Spleen (tissue), 11 donors: ENCODE results near the gene GABRB1. TPM values are rescaled to one million over a fixed set of nuclear protein-coding genes. Genes with fewer than 3 reads are reported as not detected.

Experiments
- DNase-seq: peaks from one replicate; pipeline ENCODE4 v3.0.0-alpha.2; 2020
- H3K27ac ChIP-seq, 8 donors: fragments of 200-600 bp; sonication (generic) in 7 of 8; 1 replicate in 4 of 8; 2 replicates in 4 of 8; pipeline versions ENCODE4 v1.5.0 to v1.8.0; 2016 to 2021; ENCODE audit warnings: inconsistent platforms in 4 of 8, mild to moderate bottlenecking in 4 of 8, moderate library complexity in 1 of 8
- H3K27me3 ChIP-seq, 7 donors: fragments of 200-600 bp; sonication (generic) in 6 of 7; replicated peaks in 1 of 7; 1 replicate in 4 of 7; 2 replicates in 3 of 7; pipeline versions ENCODE4 v1.5.0 to v1.8.0; 2016 to 2021; ENCODE audit warnings: inconsistent platforms in 3 of 7, mild to moderate bottlenecking in 1 of 7
- H3K36me3 ChIP-seq, 6 donors: fragments of 200-600 bp; sonication (generic) in 5 of 6; 1 replicate in 4 of 6; 2 replicates in 2 of 6; pipeline versions ENCODE4 v1.5.0 to v1.8.0; 2016 to 2021; ENCODE audit warnings: inconsistent platforms in 2 of 6
- H3K4me1 ChIP-seq, 6 donors: fragments of 200-600 bp; sonication (generic) in 5 of 6; 1 replicate in 3 of 6; 2 replicates in 3 of 6; pipeline versions ENCODE4 v1.5.0 to v1.8.0; 2016 to 2021; ENCODE audit warnings: inconsistent platforms in 3 of 6
- H3K4me3 ChIP-seq, 8 donors: fragments of 200-600 bp; sonication (generic) in 7 of 8; 1 replicate in 4 of 8; 2 replicates in 4 of 8; pipeline versions ENCODE4 v1.5.0 to v1.8.0; 2016 to 2021; ENCODE audit warnings: inconsistent platforms in 4 of 8, mild to moderate bottlenecking in 4 of 8, moderate library complexity in 2 of 8
- H3K9me3 ChIP-seq, 8 donors: fragments of 200-600 bp; sonication (generic) in 7 of 8; 1 replicate in 4 of 8; 2 replicates in 4 of 8; pipeline versions ENCODE4 v1.5.0 to v1.8.0; 2016 to 2021; ENCODE audit warnings: inconsistent platforms in 4 of 8
- POLR2A ChIP-seq, 3 donors: fragments of 450-650 bp; IDR thresholded peaks; one replicate each; pipeline ENCODE4 v1.5.1; 2017; ENCODE audit warnings: antibody characterized with exemption in 3 of 3, mild to moderate bottlenecking in 1 of 3
- POLR2AphosphoS5 ChIP-seq, 3 donors: sonication (generic); formaldehyde crosslinking; IDR thresholded peaks; one replicate each; pipeline ENCODE4 v1.5.1; 2017; ENCODE audit warnings: antibody characterized with exemption in 3 of 3
- WGBS, 5 donors: extraction: QIAGEN DNeasy Blood & Tissue Kit in 3 of 5; methylation state at CpG; one replicate each; pipeline versions ENCODE4 v1.1.5 to v1.1.7; 2013 to 2018; 5-methylcytosine and 5-hydroxymethylcytosine counted together
- intact Hi-C: fragments of 100-400 bp; cut with DNase I; formaldehyde crosslinking; loops from one replicate; pipeline ENCODE4 v1.15.0; 2023; ENCODE audit warnings: low total_unique reads
- polyA plus RNA-seq, 3 donors: library from polyadenylated mRNA; stranded (reverse); fragments of 200-250 nt; gene quantifications; one replicate each; pipeline ENCODE4 v1.2.1, GENCODE V29; 2013
- total RNA-seq, 7 donors: library from RNA; depleted of rRNA in 3 of 7; stranded (reverse); fragments of >200 nt in 3 of 7; fragmentation: NEBNext Ultra II Directional in 4 of 7; extraction: Animal tissue kit (Norgen Biotek cat#: 25700) in 4 of 7; gene quantifications; one replicate each; pipeline versions ENCODE4 v1.1.0 to v1.2.1, GENCODE V29; 2016 to 2021
- TF ChIP-seq, protein P1 (sequence below), 11 experiments: fragments of 200-600 bp in 7 of 11; fragments of 450-650 bp in 4 of 11; sonication (generic) in 4 of 11; IDR thresholded peaks in 8 of 11; conservative IDR thresholded peaks in 3 of 11; 1 replicate in 7 of 11; 2 replicates in 4 of 11; pipeline versions ENCODE4 v1.4.0 to v1.8.0; 2016 to 2021; ENCODE audit warnings: antibody characterized with exemption in 11 of 11, inconsistent platforms in 4 of 11, mild to moderate bottlenecking in 1 of 11
- donor health status: healthy with polysubstance abuse.
- donor health status: DM: no; HTN: no; CAD: no; lungs with moderate emphysema.
- donor health status: DM: no; HTN: no; CAD: no.
- donor health status: Bipolar disorder and iron deficiency.
- donor health status: healthy.
- donor health status: DM: no; HTN: no; CAD: no.
- donor health status: DM: yes; HTN: yes; CAD: no.

GABRB1 gene
- total and polyA plus RNA-seq, 10 donors, result not detected

DNA sequence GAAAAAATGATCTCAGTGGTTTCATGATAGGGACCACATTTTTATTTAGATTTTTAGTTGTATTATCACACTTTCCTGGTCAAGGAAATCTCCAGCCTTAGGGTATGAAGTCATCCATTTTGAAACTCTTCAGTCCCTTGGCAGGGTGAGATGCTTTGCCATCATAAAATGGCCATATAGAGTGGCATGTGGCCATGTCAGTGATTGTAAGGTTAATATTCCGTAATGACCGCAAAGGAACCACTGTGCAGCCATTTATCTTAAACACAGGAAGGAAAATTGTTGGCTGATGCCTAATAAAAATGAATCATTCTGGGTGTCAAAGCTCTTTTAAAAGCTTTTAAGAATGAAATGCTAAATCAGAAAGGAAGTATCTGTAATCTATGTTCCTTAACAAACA, 396.6 kb downstream of the GABRB1 start:
- DNase-seq, result no peak
- Histone ChIP-seq H3K36me3 (no peaks in the 10 kb centered on the region), H3K27ac (no peak overlapping the region), H3K4me1 (no peaks in the 10 kb centered on the region), H3K9me3 (no peaks in the 10 kb centered on the region), H3K4me3 (no peak overlapping the region), H3K27me3 (no peaks in the 10 kb centered on the region)
- 58 to 75% (median 61%) methylated on average over 2 of the region's 2 CpGs for WGBS, 5 donors
- intact Hi-C loops, result no loop called here
- TF ChIP-seq, protein P1, sequence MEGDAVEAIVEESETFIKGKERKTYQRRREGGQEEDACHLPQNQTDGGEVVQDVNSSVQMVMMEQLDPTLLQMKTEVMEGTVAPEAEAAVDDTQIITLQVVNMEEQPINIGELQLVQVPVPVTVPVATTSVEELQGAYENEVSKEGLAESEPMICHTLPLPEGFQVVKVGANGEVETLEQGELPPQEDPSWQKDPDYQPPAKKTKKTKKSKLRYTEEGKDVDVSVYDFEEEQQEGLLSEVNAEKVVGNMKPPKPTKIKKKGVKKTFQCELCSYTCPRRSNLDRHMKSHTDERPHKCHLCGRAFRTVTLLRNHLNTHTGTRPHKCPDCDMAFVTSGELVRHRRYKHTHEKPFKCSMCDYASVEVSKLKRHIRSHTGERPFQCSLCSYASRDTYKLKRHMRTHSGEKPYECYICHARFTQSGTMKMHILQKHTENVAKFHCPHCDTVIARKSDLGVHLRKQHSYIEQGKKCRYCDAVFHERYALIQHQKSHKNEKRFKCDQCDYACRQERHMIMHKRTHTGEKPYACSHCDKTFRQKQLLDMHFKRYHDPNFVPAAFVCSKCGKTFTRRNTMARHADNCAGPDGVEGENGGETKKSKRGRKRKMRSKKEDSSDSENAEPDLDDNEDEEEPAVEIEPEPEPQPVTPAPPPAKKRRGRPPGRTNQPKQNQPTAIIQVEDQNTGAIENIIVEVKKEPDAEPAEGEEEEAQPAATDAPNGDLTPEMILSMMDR (IDR thresholded peaks at IDR 0.05 in 8 of 11, conservative IDR thresholded peaks at IDR 0.05 in 3 of 11), result no peak
- TF ChIP-seq POLR2A (IDR thresholded peaks at IDR 0.05) (no peak), POLR2AphosphoS5 (IDR thresholded peaks at IDR 0.05) (no peak)

DNA sequence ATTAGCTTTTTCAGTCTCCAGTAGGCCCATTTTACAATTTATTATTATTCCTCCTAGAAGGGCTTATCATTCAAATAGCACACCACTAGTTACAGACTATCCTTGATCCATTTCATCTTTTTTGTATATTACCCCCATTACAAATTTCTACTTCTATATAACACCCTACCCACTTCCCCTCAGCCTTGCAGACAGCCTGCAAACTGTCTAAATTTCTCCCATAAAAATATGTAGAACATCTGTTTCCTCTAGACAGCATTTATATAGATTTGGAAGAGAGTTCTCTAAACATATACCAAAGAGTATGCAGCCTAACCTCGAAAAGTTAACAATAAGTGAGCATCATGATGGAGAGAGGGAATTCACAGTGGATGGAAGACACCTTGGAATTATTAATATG, 401.4 kb downstream of the GABRB1 start:
- Histone ChIP-seq H3K27ac (no peak overlapping the region), H3K4me3 (no peak overlapping the region), H3K36me3 (no peaks in the 10 kb centered on the region), H3K4me1 (no peaks in the 10 kb centered on the region), H3K9me3 (no peaks in the 10 kb centered on the region), H3K27me3 (no peaks in the 10 kb centered on the region)
- WGBS, 5 donors, result 15 to 31% (median 28%) methylated on average over 1 of the region's 1 CpG
- no peak for DNase-seq
- intact Hi-C loops, result no loop called here
- TF ChIP-seq, protein P1 (IDR thresholded peaks at IDR 0.05 in 8 of 11, conservative IDR thresholded peaks at IDR 0.05 in 3 of 11), result no peak
- TF ChIP-seq POLR2A (IDR thresholded peaks at IDR 0.05) (no peak), POLR2AphosphoS5 (IDR thresholded peaks at IDR 0.05) (no peak)

DNA sequence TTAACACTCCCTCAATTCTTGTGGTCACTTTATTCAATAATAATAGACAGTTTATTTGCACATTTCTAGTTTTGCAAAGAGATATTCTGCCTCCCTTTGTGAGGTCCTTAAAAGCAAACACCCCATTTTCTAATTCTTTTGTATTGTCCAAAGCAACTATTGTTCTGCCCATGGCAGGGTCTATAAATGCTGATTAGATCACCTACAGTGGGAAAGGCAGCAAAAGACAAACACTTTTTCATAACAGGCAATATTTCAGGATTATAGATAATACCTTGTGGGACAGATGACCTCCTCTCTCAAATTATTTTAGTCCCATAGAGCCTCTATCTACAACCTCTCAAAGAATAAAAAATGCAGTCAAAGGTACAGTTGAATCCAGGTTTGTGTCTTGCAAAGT, 403.6 kb downstream of the GABRB1 start:
- TF ChIP-seq POLR2A (IDR thresholded peaks at IDR 0.05) (no peak), POLR2AphosphoS5 (IDR thresholded peaks at IDR 0.05) (no peak)
- TF ChIP-seq, protein P1 (IDR thresholded peaks at IDR 0.05 in 8 of 11, conservative IDR thresholded peaks at IDR 0.05 in 3 of 11), result no peak
- Histone ChIP-seq H3K4me1 (no peaks in the 10 kb centered on the region), H3K27me3 (no peaks in the 10 kb centered on the region), H3K36me3 (no peaks in the 10 kb centered on the region), H3K9me3 (no peaks in the 10 kb centered on the region), H3K4me3 (no peak overlapping the region), H3K27ac (no peak overlapping the region)
- DNase-seq, result no peak
- intact Hi-C loops, result no loop called here

DNA sequence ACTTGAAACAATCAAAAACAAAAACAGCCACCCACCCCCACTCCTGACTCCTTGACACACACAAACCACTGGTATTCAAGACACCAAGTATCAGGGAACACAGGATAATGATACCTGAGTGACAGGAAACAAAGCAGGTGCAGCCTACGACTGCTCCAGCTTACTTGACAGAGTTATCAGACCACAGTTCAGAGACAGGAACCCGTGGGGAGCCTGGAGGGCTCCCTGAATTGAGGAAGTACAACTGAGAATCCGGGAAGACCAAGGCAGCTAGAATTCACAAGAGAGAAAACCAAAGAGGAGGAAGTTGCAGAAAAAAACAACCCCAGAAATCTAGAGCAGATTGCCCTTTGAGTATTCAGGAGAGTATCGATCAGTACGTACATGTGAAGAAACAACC, 411.6 kb downstream of the GABRB1 start:
- intact Hi-C loops, result no loop called here
- Histone ChIP-seq H3K27ac (peak overlapping the region in 2 of 8 donors; percentile 22 to 40), H3K27me3 (no peaks in the 10 kb centered on the region), H3K4me1 (peaks cover 0 to 17% (median 2%) of the 10 kb centered on the region in 6 donors), H3K9me3 (no peaks in the 10 kb centered on the region), H3K4me3 (no peak overlapping the region), H3K36me3 (no peaks in the 10 kb centered on the region)
- WGBS, 5 donors, result 24 to 51% (median 37%) methylated on average over 5 of the region's 5 CpGs
- no peak for DNase-seq
- TF ChIP-seq POLR2AphosphoS5 (IDR thresholded peaks at IDR 0.05) (no peak), POLR2A (IDR thresholded peaks at IDR 0.05) (no peak)
- TF ChIP-seq, protein P1 (IDR thresholded peaks at IDR 0.05 in 8 of 11, conservative IDR thresholded peaks at IDR 0.05 in 3 of 11), result no peak
